ENCODE data around the gene GALC. TPM values are rescaled to one million over a fixed set of nuclear protein-coding genes. Genes with fewer than 3 reads are reported as not detected.

The GALC gene
- total RNA-seq, 1 experiment from 2014 or later = 19.9 TPM

DNA sequence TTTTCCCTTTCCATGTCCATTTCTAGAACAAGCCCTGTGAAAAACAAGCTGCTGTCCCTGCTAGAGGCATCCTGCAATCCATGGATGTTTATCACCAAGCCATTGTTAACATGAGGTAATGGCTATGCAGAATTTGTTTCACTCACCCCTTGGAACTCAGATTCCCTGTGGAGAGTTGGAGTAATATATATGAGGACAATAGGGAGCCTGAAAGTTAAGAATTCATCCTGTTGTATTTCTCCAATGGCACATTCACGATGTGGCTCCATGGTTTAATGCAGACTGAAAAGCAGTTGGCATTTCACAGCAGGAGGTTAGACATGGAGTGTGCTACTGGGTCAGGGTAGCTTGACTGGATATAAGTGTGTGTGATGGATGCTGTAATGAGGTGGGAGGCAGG is 44.3 kb upstream of the GALC start:
- TF ChIP-seq, protein P1, sequence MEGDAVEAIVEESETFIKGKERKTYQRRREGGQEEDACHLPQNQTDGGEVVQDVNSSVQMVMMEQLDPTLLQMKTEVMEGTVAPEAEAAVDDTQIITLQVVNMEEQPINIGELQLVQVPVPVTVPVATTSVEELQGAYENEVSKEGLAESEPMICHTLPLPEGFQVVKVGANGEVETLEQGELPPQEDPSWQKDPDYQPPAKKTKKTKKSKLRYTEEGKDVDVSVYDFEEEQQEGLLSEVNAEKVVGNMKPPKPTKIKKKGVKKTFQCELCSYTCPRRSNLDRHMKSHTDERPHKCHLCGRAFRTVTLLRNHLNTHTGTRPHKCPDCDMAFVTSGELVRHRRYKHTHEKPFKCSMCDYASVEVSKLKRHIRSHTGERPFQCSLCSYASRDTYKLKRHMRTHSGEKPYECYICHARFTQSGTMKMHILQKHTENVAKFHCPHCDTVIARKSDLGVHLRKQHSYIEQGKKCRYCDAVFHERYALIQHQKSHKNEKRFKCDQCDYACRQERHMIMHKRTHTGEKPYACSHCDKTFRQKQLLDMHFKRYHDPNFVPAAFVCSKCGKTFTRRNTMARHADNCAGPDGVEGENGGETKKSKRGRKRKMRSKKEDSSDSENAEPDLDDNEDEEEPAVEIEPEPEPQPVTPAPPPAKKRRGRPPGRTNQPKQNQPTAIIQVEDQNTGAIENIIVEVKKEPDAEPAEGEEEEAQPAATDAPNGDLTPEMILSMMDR (IDR thresholded peaks at IDR 0.05; ENCODE audit: insufficient read depth in 1 of 2, low read depth in 1 of 2, low read length in 1 of 2, severe bottlenecking in 1 of 2, unreplicated experiment in 1 of 2) = no peak
- no peak for DNase-seq
- Histone ChIP-seq H3K4me3 (ENCODE audit: low read depth, low read length) (no peak overlapping the region), H3K4me1 (no peaks in the 10 kb centered on the region), H3K27me3 (replicated peaks; ENCODE audit: control insufficient read depth, insufficient read depth, low read length) (no peaks in the 10 kb centered on the region; the same call in 1 of the 2 replicates), H3K36me3 (ENCODE audit: control insufficient read depth, insufficient read depth, low read length) (no peaks in the 10 kb centered on the region), H3K9me3 (no peaks in the 10 kb centered on the region)
- CTCF ChIA-PET = no interaction called here
- H3K27me3 Mint-ChIP-seq (ENCODE audit: insufficient read depth, unreplicated experiment) = peaks cover 2% of the 10 kb centered on the region
- no peaks in the 10 kb centered on the region for H3K4me1 Mint-ChIP-seq (ENCODE audit: low read depth, unreplicated experiment)
- no peak overlapping the region for H3K27ac Mint-ChIP-seq (ENCODE audit: unreplicated experiment)
- no peaks in the 10 kb centered on the region for H3K9me3 Mint-ChIP-seq (ENCODE audit: unreplicated experiment)
- H3K4me3 Mint-ChIP-seq (ENCODE audit: unreplicated experiment) = no peak overlapping the region
- H3K36me3 Mint-ChIP-seq (ENCODE audit: insufficient read depth, unreplicated experiment) = no peaks in the 10 kb centered on the region
- intact Hi-C loops (cut with micrococcal nuclease; ENCODE audit: unreplicated experiment) = no loop called here
- POLR2A ChIA-PET = no interaction called here
- BruUV-seq (replicated peaks) = no TSS peak

DNA sequence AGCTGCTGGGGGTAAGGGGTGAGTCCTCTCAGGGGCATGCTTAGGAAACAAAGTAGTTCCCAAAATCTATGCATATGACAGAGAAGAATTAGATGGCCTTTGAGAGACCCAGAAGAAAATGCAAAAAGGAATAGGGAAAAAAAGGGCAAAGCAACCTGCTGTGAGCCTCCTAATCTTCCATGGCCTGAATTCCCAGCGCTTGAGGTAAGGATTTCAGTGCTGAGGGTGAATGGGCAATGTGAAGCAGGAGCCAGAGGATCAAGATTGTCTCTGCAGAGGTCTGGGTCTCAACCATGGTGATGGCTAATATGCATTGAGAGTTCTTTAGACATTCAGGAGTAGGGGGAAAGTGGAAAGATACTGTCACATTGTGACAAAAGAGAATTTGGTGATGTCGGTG is 43.4 kb upstream of the GALC start:
- no peak overlapping the region for H3K4me3 Mint-ChIP-seq (ENCODE audit: unreplicated experiment)
- Histone ChIP-seq H3K4me1 (no peaks in the 10 kb centered on the region), H3K9me3 (no peaks in the 10 kb centered on the region), H3K27me3 (replicated peaks; ENCODE audit: control insufficient read depth, insufficient read depth, low read length) (no peaks in the 10 kb centered on the region; the same call in 1 of the 2 replicates), H3K36me3 (ENCODE audit: control insufficient read depth, insufficient read depth, low read length) (no peaks in the 10 kb centered on the region), H3K4me3 (ENCODE audit: low read depth, low read length) (no peak overlapping the region)
- TF ChIP-seq, protein P1 (IDR thresholded peaks at IDR 0.05; ENCODE audit: insufficient read depth in 1 of 2, low read depth in 1 of 2, low read length in 1 of 2, severe bottlenecking in 1 of 2, unreplicated experiment in 1 of 2) = no peak
- H3K9me3 Mint-ChIP-seq (ENCODE audit: unreplicated experiment) = no peaks in the 10 kb centered on the region
- no peaks in the 10 kb centered on the region for H3K4me1 Mint-ChIP-seq (ENCODE audit: low read depth, unreplicated experiment)
- POLR2A ChIA-PET = no interaction called here
- no TSS peak for BruUV-seq (replicated peaks)
- intact Hi-C loops (cut with micrococcal nuclease; ENCODE audit: unreplicated experiment) = no loop called here
- H3K27me3 Mint-ChIP-seq (ENCODE audit: insufficient read depth, unreplicated experiment) = peaks cover 2% of the 10 kb centered on the region
- H3K36me3 Mint-ChIP-seq (ENCODE audit: insufficient read depth, unreplicated experiment) = no peaks in the 10 kb centered on the region
- no peak overlapping the region for H3K27ac Mint-ChIP-seq (ENCODE audit: unreplicated experiment)
- no peak for DNase-seq
- CTCF ChIA-PET = no interaction called here

DNA sequence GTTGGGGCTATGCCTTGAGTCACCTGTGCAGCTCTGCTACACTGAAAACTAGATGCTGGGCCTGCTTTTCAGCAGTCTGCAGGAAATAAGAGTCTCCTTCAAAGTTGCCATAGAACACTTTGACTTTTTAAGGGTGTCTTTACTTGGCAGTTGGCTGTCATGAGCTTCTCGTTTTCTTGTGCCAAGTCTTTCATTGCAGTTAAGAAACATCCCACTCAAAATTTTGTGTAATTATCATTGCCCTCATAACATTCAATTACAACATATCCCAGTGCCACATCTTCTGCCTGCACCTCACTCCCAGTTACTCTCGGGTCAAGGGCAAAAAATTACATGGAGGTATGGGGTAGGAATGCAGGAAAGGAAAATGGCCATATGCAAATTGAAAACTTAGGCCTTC is 41.1 kb upstream of the GALC start:
- H3K27me3 Mint-ChIP-seq (ENCODE audit: insufficient read depth, unreplicated experiment) = peaks cover 2% of the 10 kb centered on the region
- no TSS peak for BruUV-seq (replicated peaks)
- ChIA-PET POLR2A (no interaction called here), CTCF (no interaction called here)
- Histone ChIP-seq H3K4me3 (ENCODE audit: low read depth, low read length) (no peak overlapping the region), H3K4me1 (no peaks in the 10 kb centered on the region), H3K36me3 (ENCODE audit: control insufficient read depth, insufficient read depth, low read length) (no peaks in the 10 kb centered on the region), H3K27me3 (replicated peaks; ENCODE audit: control insufficient read depth, insufficient read depth, low read length) (no peaks in the 10 kb centered on the region; the same call in 1 of the 2 replicates), H3K9me3 (no peaks in the 10 kb centered on the region)
- no peak overlapping the region for H3K4me3 Mint-ChIP-seq (ENCODE audit: unreplicated experiment)
- H3K9me3 Mint-ChIP-seq (ENCODE audit: unreplicated experiment) = no peaks in the 10 kb centered on the region
- TF ChIP-seq, protein P1 (IDR thresholded peaks at IDR 0.05; ENCODE audit: insufficient read depth in 1 of 2, low read depth in 1 of 2, low read length in 1 of 2, severe bottlenecking in 1 of 2, unreplicated experiment in 1 of 2) = no peak
- intact Hi-C loops (cut with micrococcal nuclease; ENCODE audit: unreplicated experiment) = no loop called here
- no peak overlapping the region for H3K27ac Mint-ChIP-seq (ENCODE audit: unreplicated experiment)
- no peaks in the 10 kb centered on the region for H3K4me1 Mint-ChIP-seq (ENCODE audit: low read depth, unreplicated experiment)
- DNase-seq = no peak
- no peaks in the 10 kb centered on the region for H3K36me3 Mint-ChIP-seq (ENCODE audit: insufficient read depth, unreplicated experiment)

Data from Caco-2 (cell line).